ENCODE data around the gene NCKIPSD.

The NCKIPSD gene

DNA sequence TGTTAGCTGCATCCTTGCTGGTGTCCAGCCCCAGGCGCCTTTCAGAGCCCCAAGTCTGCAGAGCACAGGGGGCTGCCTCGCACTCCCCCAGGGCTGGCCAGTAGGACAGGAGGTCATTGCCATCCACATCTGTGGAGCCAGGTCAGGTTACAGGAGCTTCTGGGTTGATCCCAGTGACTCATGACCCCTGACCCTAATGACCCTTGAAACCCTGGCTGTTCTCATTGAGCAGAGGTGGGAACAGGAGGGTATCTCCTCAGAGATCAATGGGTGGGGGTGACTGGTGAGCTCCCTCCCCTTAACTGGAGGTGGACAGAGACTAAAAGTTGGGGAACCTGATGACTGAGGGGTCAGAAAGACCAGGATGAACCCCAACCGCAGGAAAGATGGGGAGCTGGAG lies 44.3 kb downstream of the NCKIPSD start:
- no peak for ATAC-seq
- TF ChIP-seq ZFP3 (CRISPR knock-in tag; IDR thresholded peaks at IDR 0.05) (no peak), ZNF8 (CRISPR knock-in tag; IDR thresholded peaks at IDR 0.05) (no peak), GLIS3 (CRISPR knock-in tag; IDR thresholded peaks at IDR 0.05) (no peak), CSDC2 (CRISPR knock-in tag; IDR thresholded peaks at IDR 0.05) (no peak), SNAI2 (CRISPR knock-in tag; IDR thresholded peaks at IDR 0.05) (no peak), RARB (CRISPR knock-in tag; IDR thresholded peaks at IDR 0.05) (no peak), PPARA (CRISPR knock-in tag; IDR thresholded peaks at IDR 0.05; ENCODE audit: borderline replicate concordance) (no peak), ZFP30 (CRISPR knock-in tag; IDR thresholded peaks at IDR 0.05) (no peak), OSR1 (CRISPR knock-in tag; IDR thresholded peaks at IDR 0.05) (no peak), ZC3H10 (CRISPR knock-in tag; IDR thresholded peaks at IDR 0.05) (no peak), ESRRG (CRISPR knock-in tag; IDR thresholded peaks at IDR 0.05) (no peak), ZNF70 (CRISPR knock-in tag; IDR thresholded peaks at IDR 0.05) (no peak)
- TF ChIP-seq, protein P1, sequence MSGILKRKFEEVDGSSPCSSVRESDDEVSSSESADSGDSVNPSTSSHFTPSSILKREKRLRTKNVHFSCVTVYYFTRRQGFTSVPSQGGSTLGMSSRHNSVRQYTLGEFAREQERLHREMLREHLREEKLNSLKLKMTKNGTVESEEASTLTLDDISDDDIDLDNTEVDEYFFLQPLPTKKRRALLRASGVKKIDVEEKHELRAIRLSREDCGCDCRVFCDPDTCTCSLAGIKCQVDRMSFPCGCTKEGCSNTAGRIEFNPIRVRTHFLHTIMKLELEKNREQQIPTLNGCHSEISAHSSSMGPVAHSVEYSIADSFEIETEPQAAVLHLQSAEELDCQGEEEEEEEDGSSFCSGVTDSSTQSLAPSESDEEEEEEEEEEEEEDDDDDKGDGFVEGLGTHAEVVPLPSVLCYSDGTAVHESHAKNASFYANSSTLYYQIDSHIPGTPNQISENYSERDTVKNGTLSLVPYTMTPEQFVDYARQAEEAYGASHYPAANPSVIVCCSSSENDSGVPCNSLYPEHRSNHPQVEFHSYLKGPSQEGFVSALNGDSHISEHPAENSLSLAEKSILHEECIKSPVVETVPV (CRISPR knock-in tag; IDR thresholded peaks at IDR 0.05) = no peak
- TF ChIP-seq, protein P2, sequence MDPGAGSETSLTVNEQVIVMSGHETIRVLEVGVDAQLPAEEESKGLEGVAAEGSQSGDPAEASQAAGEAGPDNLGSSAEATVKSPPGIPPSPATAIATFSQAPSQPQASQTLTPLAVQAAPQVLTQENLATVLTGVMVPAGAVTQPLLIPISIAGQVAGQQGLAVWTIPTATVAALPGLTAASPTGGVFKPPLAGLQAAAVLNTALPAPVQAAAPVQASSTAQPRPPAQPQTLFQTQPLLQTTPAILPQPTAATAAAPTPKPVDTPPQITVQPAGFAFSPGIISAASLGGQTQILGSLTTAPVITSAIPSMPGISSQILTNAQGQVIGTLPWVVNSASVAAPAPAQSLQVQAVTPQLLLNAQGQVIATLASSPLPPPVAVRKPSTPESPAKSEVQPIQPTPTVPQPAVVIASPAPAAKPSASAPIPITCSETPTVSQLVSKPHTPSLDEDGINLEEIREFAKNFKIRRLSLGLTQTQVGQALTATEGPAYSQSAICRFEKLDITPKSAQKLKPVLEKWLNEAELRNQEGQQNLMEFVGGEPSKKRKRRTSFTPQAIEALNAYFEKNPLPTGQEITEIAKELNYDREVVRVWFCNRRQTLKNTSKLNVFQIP (CRISPR knock-in tag; IDR thresholded peaks at IDR 0.05; ENCODE audit: borderline replicate concordance, low read depth) = no peak
- TF ChIP-seq, protein P3, sequence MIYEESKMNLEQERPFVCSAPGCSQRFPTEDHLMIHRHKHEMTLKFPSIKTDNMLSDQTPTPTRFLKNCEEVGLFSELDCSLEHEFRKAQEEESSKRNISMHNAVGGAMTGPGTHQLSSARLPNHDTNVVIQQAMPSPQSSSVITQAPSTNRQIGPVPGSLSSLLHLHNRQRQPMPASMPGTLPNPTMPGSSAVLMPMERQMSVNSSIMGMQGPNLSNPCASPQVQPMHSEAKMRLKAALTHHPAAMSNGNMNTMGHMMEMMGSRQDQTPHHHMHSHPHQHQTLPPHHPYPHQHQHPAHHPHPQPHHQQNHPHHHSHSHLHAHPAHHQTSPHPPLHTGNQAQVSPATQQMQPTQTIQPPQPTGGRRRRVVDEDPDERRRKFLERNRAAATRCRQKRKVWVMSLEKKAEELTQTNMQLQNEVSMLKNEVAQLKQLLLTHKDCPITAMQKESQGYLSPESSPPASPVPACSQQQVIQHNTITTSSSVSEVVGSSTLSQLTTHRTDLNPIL (CRISPR knock-in tag; IDR thresholded peaks at IDR 0.05; ENCODE audit: low read depth) = no peak
- TF ChIP-seq, protein P4, sequence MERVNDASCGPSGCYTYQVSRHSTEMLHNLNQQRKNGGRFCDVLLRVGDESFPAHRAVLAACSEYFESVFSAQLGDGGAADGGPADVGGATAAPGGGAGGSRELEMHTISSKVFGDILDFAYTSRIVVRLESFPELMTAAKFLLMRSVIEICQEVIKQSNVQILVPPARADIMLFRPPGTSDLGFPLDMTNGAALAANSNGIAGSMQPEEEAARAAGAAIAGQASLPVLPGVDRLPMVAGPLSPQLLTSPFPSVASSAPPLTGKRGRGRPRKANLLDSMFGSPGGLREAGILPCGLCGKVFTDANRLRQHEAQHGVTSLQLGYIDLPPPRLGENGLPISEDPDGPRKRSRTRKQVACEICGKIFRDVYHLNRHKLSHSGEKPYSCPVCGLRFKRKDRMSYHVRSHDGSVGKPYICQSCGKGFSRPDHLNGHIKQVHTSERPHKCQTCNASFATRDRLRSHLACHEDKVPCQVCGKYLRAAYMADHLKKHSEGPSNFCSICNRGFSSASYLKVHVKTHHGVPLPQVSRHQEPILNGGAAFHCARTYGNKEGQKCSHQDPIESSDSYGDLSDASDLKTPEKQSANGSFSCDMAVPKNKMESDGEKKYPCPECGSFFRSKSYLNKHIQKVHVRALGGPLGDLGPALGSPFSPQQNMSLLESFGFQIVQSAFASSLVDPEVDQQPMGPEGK (CRISPR knock-in tag; IDR thresholded peaks at IDR 0.05; ENCODE audit: borderline replicate concordance) = no peak

DNA sequence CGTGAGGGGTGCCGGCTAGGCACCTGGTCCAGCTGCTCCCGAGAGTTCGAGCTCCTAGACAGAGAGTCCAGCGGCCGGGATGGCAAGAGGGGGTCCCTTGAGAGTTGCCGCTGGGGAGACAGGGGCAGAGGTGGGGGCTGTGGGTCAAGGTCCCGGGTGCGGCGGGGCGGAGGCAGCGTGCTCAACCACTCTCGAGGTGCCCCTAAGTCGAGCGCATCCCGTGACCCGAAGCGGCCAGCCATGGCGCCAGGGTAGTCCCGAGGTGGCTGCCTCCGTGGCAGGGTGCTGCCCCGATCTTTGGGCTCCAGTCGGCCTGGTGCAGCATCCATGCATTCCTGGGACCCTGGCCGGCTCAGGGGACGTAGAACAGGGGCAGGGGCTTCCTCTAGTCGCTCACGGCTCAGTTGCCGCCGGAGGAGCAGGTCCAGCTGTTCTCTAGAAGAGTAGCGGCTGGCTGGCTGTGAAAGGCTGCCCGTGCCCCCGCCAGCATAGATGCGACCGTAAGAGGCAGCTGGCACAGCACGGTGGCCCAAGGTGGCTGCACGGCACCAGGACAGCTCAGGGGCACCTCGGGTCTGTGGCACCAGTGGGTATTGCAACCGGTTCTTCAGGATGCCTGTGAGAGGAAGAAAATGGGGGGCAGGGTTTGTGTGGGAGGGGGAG lies 45.6 kb downstream of the NCKIPSD start:
- TF ChIP-seq ZNF8 (CRISPR knock-in tag; IDR thresholded peaks at IDR 0.05) (no peak), OSR1 (CRISPR knock-in tag; IDR thresholded peaks at IDR 0.05) (no peak), CSDC2 (CRISPR knock-in tag; IDR thresholded peaks at IDR 0.05) (no peak), ZFP3 (CRISPR knock-in tag; IDR thresholded peaks at IDR 0.05) (no peak), PPARA (CRISPR knock-in tag; IDR thresholded peaks at IDR 0.05; ENCODE audit: borderline replicate concordance) (no peak), TCF4 (CRISPR knock-in tag; IDR thresholded peaks at IDR 0.05; ENCODE audit: borderline replicate concordance) (no peak), ESRRG (CRISPR knock-in tag; IDR thresholded peaks at IDR 0.05) (no peak), ISL1 (CRISPR knock-in tag; IDR thresholded peaks at IDR 0.05) (no peak)
- TF ChIP-seq, protein P2 (CRISPR knock-in tag; IDR thresholded peaks at IDR 0.05; ENCODE audit: borderline replicate concordance, low read depth) = no peak
- TF ChIP-seq, protein P3 (CRISPR knock-in tag; IDR thresholded peaks at IDR 0.05; ENCODE audit: low read depth) = no peak
- TF ChIP-seq, protein P1 (CRISPR knock-in tag; IDR thresholded peaks at IDR 0.05) = no peak
- ATAC-seq = no peak

All from SK-N-SH treated with all-trans-retinoic acid at 6 μM for 48 hours (cell line).